Kidney epithelial cell (primary cell): Measurements from ENCODE around the gene ATXN1. TPM values are rescaled to one million over a fixed set of nuclear protein-coding genes. Genes with fewer than 3 reads are reported as not detected.

Experiments used
- DNase-seq: peaks from one replicate; pipeline ENCODE4 v3.0.0-alpha.2; 2010; ENCODE audit warnings: low read depth
- H3K27me3 ChIP-seq: 2 replicates; pipeline ENCODE4 v1.6.0; 2011; ENCODE audit warnings: low read length; ENCODE audit not compliant: control insufficient read depth, insufficient read depth
- H3K36me3 ChIP-seq: 2 replicates; pipeline ENCODE4 v1.5.1; 2011; ENCODE audit warnings: low read length; ENCODE audit not compliant: control insufficient read depth, insufficient read depth
- H3K4me3 ChIP-seq: 2 replicates; pipeline ENCODE4 v1.5.1; 2011; ENCODE audit warnings: low read depth, mild to moderate bottlenecking, control low read depth, low read length
- CTCF ChIP-seq: IDR thresholded peaks from 2 replicates; pipeline ENCODE4 v1.5.1; 2011; ENCODE audit warnings: mild to moderate bottlenecking, moderate library complexity, low read length, control low read depth, inconsistent platforms; ENCODE audit not compliant: insufficient read depth, poor library complexity, severe bottlenecking
- total RNA-seq: library from RNA; depleted of rRNA; stranded (reverse); fragments of >200 nt; gene quantifications from 2 replicates; pipeline ENCODE4 v1.2.3, GENCODE V29; 2015

ATXN1 gene
- total RNA-seq, 1 donor from 2014 or later = 12.5 TPM

GRCh38 chr6:16488813-16489212 is 272.4 kb downstream of the ATXN1 start:
- no peak for DNase-seq
- H3K36me3 ChIP-seq = no peaks in the 10 kb centered on the region
- no peaks in the 10 kb centered on the region for H3K27me3 ChIP-seq
- no peak overlapping the region for H3K4me3 ChIP-seq
- TF ChIP-seq CTCF = no peak

- no peak overlapping the region for H3K4me3 ChIP-seq
- no peak for TF ChIP-seq CTCF
Measured at GRCh38 chr6:16487996-16488674, 273.1 kb downstream of the ATXN1 start.

GRCh38 chr6:16486661-16487060 is 274.6 kb downstream of the ATXN1 start:
- no peaks in the 10 kb centered on the region for H3K27me3 ChIP-seq
- no peak for TF ChIP-seq CTCF
- DNase-seq = no peak
- no peak overlapping the region for H3K4me3 ChIP-seq
- no peaks in the 10 kb centered on the region for H3K36me3 ChIP-seq

More at GRCh38 chr6:16487996-16488674, 273.1 kb downstream of the ATXN1 start:
- DNase-seq = no peak
- no peaks in the 10 kb centered on the region for H3K27me3 ChIP-seq
- H3K36me3 ChIP-seq = no peaks in the 10 kb centered on the region

GRCh38 chr6:16483315-16483875 is 277.9 kb downstream of the ATXN1 start:
- no peak for DNase-seq
- TF ChIP-seq CTCF = no peak

GRCh38 chr6:16482702-16483314 is 278.5 kb downstream of the ATXN1 start:
- no peak for DNase-seq
- no peaks in the 10 kb centered on the region for H3K27me3 ChIP-seq
- no peak for TF ChIP-seq CTCF
- H3K4me3 ChIP-seq = no peak overlapping the region
- no peaks in the 10 kb centered on the region for H3K36me3 ChIP-seq

More at GRCh38 chr6:16483315-16483875, 277.9 kb downstream of the ATXN1 start:
- Histone ChIP-seq H3K36me3 (no peaks in the 10 kb centered on the region), H3K27me3 (no peaks in the 10 kb centered on the region), H3K4me3 (no peak overlapping the region)
